ENCODE results near the gene PDZD7.
"Not testable (repeated sequence)": the region's sequence is repeated elsewhere in the genome, so short reads cannot be mapped to it uniquely, and the experiment has no call there.

The PDZD7 gene

GRCh38 chr10:101038484-101038883 is 7.6 kb upstream of the PDZD7 start:
- no peak for DNase-seq

GRCh38 chr10:101036726-101037125 is 5.8 kb upstream of the PDZD7 start:
- no peak for DNase-seq

GRCh38 chr10:101035916-101036702 is 5.2 kb upstream of the PDZD7 start:
- DNase-seq, result no peak

GRCh38 chr10:101035314-101035713 is 4.4 kb upstream of the PDZD7 start:
- DNase-seq, result no peak

GRCh38 chr10:101034404-101034803 is 3.5 kb upstream of the PDZD7 start:
- not testable (repeated sequence) for DNase-seq

- no peak for DNase-seq
These were observed 2.3 kb upstream of the PDZD7 start for GRCh38 chr10:101033276-101033675.

GRCh38 chr10:101032637-101033224 is 1.8 kb upstream of the PDZD7 start:
- DNase-seq, result peak; percentile 31

GRCh38 chr10:101031796-101032636 is 1.1 kb upstream of the PDZD7 start:
- peak; percentile 35 for DNase-seq

GRCh38 chr10:101030496-101031127 is 317 bp downstream of the PDZD7 start:
- DNase-seq, result no peak

GRCh38 chr10:101029520-101030295 is 1.2 kb downstream of the PDZD7 start:
- no peak for DNase-seq

- no peak for DNase-seq
These were observed 2.2 kb downstream of the PDZD7 start for GRCh38 chr10:101028446-101029337.

GRCh38 chr10:101027106-101027720 is 3.7 kb downstream of the PDZD7 start:
- no peak for DNase-seq

- DNase-seq, result no peak
These were observed 7.8 kb downstream of the PDZD7 start for GRCh38 chr10:101022967-101023705.

- no peak for DNase-seq
These were observed 9.2 kb downstream of the PDZD7 start for GRCh38 chr10:101021692-101022251.

- DNase-seq, result no peak
These were observed 9.7 kb downstream of the PDZD7 start for GRCh38 chr10:101021239-101021638.

GRCh38 chr10:101020427-101021075 is 10.4 kb downstream of the PDZD7 start:
- no peak for DNase-seq

- no peak for DNase-seq
These were observed 11.6 kb downstream of the PDZD7 start for GRCh38 chr10:101019440-101019703.

- peak; percentile 77 for DNase-seq
These were observed 12.1 kb downstream of the PDZD7 start for GRCh38 chr10:101018600-101019439.

All from NCI-H510A treated with DMSO at 0.1 percent for 48 hours (cell line).